Stimulated activated CD8-positive, alpha-beta memory T cell treated with anti-CD3 and anti-CD28 coated beads, Interleukin-4, amount 100 ng/mL, for 24 hours (primary cell): ENCODE results near the gene RGPD3.
"Not testable (repeated sequence)": the region's sequence is repeated elsewhere in the genome, so short reads cannot be mapped to it uniquely, and the experiment has no call there.

Experiments used
- DNase-seq: peaks from one replicate; pipeline ENCODE4 v3.0.0-alpha.2; 2020; ENCODE audit warnings: low read depth

RGPD3 gene

GRCh38 chr2:106486551-106487385 lies 18.6 kb upstream of the RGPD3 start, which contains the start of gene CD8B2:
TSS of gene CD8B2 (plus strand) at chr2:106487364. CDS start at chr2:106487427, 63 bp downstream.
- DNase-seq: not testable (repeated sequence)

GRCh38 chr2:106479563-106479962 lies 11.3 kb upstream of the RGPD3 start:
- not testable (repeated sequence) for DNase-seq

GRCh38 chr2:106477647-106478046 lies 9.4 kb upstream of the RGPD3 start:
- DNase-seq: not testable (repeated sequence)

GRCh38 chr2:106470658-106471057 lies 2.4 kb upstream of the RGPD3 start:
- DNase-seq: peak; percentile 36

GRCh38 chr2:106467516-106467915 lies 697 bp downstream of the RGPD3 start:
- DNase-seq: not testable (repeated sequence)

- not testable (repeated sequence) for DNase-seq
These were observed 6.3 kb downstream of the RGPD3 start for GRCh38 chr2:106461882-106462281.

- not testable (repeated sequence) for DNase-seq
These were observed 77.5 kb downstream of the RGPD3 start for GRCh38 chr2:106390680-106391079.

- DNase-seq: not testable (repeated sequence)
These were observed 79.3 kb downstream of the RGPD3 start for GRCh38 chr2:106388814-106389410.

- not testable (repeated sequence) for DNase-seq
These were observed 83.7 kb downstream of the RGPD3 start for GRCh38 chr2:106384548-106384947.

GRCh38 chr2:106381867-106382266 lies 86.3 kb downstream of the RGPD3 start:
- DNase-seq: not testable (repeated sequence)

GRCh38 chr2:106379567-106379966 lies 88.6 kb downstream of the RGPD3 start:
- not testable (repeated sequence) for DNase-seq

GRCh38 chr2:106369182-106369581 lies 99.0 kb downstream of the RGPD3 start:
- not testable (repeated sequence) for DNase-seq

GRCh38 chr2:106366204-106366885 lies 101.9 kb downstream of the RGPD3 start:
- no peak for DNase-seq

GRCh38 chr2:106363791-106364190 lies 104.4 kb downstream of the RGPD3 start:
- DNase-seq: no peak

- no peak for DNase-seq
These were observed 105.4 kb downstream of the RGPD3 start for GRCh38 chr2:106362789-106363188.

- no peak for DNase-seq
These were observed 108.7 kb downstream of the RGPD3 start for GRCh38 chr2:106359512-106359911.

GRCh38 chr2:106358521-106358920 lies 109.7 kb downstream of the RGPD3 start:
- DNase-seq: no peak

GRCh38 chr2:106358081-106358480 lies 110.1 kb downstream of the RGPD3 start:
- no peak for DNase-seq

GRCh38 chr2:106356291-106356690 lies 111.9 kb downstream of the RGPD3 start:
- no peak for DNase-seq

GRCh38 chr2:106353676-106354075 lies 114.5 kb downstream of the RGPD3 start:
- DNase-seq: no peak

- no peak for DNase-seq
These were observed 117.2 kb downstream of the RGPD3 start for GRCh38 chr2:106350980-106351379.

- no peak for DNase-seq
These were observed 123.9 kb downstream of the RGPD3 start for GRCh38 chr2:106344302-106344701.

- no peak for DNase-seq
These were observed 124.9 kb downstream of the RGPD3 start for GRCh38 chr2:106343274-106343673.
